GM18870 (cell line): ENCODE measurements around the gene ZNF710.
"Not testable (repeated sequence)": the region's sequence is repeated elsewhere in the genome, so short reads cannot be mapped to it uniquely, and the experiment has no call there.

Experiments
- ATAC-seq: cut with Tn5 transposase; IDR thresholded peaks from one replicate; pipeline ENCODE4 v1.9.1; 2021; ENCODE audit warnings: moderate library complexity; ENCODE audit not compliant: unreplicated experiment

ZNF710 gene

DNA sequence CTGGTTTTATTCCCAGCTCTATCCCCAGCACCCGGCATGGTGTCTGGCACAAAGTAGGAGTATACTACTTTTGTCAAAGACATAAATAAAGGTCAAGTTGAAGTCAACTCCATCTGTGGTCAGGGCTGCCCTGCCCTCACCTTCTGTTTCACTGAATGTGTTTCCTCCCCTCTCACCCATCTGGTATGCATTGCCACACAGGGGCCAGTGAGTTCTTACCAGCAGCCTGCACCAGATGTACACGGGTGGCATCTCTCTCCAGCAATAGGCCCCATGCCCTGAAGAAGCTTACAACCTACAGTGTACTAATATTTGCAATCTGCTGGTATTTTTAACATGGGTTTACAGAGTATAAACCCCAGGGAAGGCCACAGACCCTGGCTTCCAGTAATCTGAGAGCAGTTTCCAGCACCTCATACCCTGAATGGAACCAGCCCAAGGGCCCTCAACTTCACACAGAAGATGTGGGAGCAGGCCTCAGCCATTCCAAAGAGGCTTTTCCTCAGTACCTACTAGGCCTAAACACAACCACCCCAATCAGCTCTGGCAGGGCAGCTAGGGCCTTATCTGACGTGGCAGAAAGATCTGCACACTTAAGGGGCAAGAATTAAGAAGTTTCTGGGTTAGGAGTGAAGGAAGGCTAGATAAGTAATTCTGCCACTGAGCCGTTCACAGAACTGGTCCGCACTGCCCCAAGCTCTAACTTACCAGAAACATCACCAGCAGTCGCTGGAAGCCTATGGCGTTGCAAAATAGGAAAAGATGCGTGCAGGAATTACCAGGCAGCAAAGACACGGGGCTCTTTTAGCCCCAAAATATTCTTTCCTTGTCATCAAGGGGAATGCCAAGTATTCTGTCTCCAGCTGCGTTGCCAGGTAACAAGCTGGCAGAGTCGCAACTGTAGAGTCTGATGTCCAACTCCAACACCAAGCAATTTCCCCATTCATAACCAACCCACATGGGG lies 99.0 kb downstream of the ZNF710 start:
- ATAC-seq = no peak

DNA sequence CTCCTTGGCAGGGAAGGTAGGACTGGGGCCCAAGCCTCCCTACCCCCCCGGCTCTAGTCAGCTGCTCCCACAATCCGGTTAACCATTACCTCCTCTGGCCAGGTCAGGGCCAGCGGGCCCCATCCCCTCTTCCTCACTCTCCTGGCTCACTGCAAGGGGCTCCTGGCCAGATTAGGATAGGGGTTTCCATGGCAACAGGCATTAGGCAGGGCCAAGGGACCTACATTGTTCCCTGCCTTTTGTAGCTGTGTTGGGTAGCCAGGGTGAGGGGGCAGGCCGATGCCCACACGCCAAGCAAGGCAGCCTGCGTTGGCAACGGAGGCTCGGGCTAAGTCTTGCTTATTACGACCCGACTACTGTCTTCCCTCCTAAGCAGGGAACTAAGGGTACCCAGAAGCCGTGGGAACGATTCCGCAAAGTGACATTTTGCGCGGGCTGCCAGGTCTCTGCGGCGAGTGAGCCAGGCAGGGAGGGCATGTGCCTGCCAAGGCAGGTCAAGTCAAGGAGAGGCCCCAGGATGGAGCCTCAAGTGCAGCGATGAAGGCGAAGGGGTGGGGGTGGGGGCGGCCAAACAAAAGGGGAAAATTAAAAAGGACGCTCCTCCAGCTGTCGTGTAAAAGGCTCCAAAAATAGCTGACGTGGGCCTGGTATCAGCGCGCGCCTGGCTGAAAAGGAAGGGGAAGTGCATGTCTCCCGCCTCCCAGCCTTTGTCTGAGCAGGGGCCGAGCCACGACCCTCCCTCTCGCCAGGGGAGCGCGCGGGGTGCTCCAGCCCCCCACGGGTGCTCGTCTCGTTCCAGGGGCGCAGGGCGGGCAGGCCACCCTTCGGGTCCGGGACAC lies 100.2 kb downstream of the ZNF710 start:
- no peak for ATAC-seq

DNA sequence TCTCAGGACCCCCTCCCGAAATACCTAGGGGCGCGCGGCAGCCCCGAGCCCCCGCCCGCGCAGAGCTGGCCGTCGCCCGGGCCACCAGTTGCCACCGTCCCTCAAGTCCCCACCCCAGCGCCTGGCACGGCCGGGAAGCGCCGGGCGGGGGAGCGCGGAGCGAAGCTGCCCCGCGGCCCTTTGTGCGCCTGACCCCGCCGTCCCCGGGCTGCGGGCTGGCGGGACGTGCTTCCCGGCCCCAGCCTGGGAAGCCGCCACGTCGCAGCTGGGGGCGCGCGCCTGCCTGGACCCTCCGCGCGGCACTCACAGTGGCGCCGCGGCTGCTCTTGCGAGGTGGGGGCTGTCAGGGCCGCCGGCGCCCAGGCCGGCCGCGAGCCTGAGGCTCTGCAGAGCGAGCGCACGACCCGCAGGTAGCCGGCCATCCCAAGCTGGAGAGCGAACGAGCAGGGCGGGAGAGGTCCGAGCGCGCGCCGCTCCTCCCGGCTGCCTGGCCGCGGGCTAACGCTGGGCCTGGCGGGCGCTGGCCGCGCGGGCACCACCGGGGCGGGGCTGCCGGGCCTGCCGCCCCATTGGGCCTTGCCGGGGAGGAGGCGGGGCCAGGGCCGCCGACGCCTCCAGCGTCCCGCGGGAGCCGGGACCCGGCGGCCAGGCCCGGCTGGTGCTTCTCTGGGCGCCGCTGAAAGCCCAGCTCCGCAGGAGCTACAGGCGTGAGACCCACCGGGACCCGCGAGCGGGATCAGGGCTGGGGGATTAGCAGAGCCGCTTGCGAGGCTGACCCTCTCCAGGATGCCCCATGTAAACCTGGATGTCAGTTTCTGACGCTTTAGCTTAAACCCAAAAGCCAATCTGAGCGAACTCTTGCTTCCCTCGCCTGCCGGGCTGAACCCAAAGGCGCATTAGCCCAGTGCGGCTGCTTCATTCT lies 101.1 kb downstream of the ZNF710 start, which contains the start of gene IDH2:
IDH2 (minus strand) TSS at position 500 of the 922 bp plus-strand sequence; CDS start at position 422, 78 bp downstream.
- ATAC-seq = no peak

DNA sequence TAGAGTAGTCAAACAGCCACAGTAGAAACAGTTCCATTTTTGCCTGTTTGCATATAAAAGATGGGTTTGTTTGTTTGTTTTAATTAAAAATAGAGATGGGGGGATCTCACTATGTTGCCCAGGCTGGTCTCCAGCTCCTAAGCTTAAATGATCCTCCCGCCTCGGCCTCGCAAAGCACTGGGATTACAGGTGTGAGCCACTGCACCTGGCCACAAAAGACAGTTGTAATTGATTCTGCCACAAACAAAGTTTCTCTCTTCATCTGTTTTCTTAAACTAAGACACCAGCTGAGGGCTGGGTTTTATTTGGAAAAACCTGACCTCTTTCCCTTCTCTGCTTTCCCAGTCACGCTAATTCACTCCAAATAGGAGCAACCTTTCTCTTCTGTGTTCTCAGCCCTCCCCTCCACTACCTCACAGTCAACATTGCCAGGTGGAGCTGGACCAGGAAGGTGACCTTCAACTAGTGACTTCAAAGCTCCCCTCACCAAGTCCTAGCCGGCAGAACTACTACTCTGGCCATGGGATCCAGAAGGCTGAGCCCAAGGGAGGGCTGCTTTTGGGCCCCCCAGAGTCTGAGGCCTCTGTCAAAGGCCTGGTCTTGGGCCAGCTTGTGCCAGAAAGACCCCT lies 102.7 kb downstream of the ZNF710 start:
- ATAC-seq = no peak

DNA sequence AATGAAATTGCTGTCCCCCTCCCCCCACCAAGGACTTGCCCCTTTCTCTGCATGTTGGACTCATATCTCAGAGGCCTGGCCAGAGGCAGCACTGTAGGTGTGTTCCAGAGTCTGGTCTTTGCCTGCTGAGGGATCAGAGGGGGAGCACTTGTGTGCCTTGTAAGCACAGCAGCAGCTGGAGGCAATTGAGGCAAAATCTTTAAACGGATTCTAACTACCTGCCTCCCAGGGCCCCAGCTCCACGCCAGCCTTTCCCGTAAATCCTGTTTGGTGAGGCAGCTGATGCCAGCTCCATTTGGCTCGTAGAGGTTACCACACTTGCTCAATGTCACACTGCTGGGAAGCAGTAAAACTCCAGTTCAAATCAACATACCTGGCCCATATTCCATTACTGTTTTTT lies 103.4 kb downstream of the ZNF710 start:
- ATAC-seq = no peak

DNA sequence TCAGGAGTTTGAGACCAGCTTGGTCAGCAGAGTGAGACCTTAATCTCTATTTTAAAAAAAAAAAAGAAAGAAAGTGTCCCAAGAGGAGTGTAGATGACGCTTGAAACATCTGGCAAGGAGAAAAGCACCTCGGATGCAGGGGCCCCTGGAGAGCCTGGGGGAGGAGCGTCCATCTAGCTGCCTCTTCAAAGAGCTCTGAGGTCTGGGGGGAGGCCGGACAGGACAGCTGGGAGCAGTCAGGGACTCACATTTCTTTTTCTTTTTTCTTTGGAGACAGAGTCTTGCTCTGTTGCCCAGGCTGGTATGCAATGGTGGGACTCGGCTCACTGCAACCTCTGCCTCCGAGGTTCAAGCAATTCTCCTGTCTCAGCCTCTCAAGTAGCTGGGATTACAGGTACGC lies 104.4 kb downstream of the ZNF710 start:
- no peak for ATAC-seq

DNA sequence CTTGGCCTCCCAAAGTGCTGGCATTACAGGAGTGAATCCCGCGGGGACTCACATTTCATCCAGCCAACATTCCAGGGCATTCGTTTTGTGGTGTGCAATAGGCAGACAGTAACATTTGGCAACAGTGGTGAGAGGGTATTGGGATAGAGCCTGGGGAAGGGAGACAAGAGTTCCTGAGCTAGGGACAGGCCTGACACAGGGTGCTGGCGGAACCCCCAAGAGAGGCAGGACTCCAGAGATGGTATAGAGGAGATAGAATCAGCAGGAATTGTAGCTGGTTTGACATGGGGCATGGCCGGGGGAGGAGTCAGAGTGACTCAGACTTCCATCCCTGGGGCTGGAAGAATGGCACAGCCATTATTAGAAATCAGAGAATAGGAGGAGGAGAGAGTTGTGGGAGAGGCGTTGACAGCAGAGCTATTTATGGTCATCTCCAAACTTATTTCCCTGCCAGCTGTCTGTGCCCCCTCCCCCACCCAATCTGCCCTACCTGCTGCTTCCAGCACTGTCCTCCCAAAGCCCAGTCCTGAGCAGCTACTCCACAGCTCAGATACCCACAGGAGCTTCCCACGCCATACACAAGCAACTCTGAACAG lies 105.5 kb downstream of the ZNF710 start:
- no peak for ATAC-seq

DNA sequence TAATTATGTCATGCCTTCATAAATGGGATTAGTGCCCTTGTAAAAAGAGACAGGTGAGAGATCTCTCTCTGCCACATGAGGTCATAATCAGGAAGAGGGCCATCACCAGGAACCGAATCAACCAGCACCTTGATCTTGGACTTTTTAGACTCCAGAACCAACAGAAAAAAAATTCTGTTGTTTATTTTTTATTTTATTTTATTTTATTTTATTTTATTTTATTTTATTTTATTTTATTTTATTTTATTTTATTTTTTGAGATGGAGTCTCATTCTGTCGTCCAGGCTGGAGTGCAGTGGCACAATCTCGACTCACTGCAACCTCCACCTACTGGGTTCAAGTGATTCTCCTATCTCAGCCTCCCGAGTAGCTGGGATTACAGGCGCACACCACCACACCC lies 106.9 kb downstream of the ZNF710 start:
- ATAC-seq = not testable (repeated sequence)

DNA sequence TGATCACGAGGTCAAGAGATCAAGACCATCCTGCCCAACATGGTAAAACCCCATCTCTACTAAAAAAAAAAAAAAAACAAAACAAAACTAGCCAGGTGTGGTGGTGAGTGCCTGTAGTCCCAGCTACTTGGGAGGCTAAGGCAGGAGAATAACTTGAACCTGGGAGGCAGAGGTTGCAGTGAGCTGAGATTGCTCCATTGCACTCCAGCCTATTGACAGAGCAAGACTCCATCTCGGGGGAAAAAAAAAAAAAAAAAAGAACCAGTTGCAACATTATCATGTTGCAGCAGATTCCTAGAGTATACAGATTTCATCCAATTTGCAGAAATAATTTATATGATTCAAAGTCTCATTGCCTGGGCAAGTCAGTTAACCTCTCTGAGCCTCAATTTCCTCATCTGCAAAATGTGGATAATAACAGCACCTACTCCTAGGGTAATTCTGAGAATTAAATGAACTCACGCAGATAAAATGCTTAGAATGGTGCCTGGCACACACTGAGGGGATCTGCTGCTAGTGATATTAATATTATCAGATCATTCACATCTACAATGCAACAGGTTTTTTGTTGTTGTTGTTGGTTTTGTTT lies 108.1 kb downstream of the ZNF710 start:
- ATAC-seq = not testable (repeated sequence)

DNA sequence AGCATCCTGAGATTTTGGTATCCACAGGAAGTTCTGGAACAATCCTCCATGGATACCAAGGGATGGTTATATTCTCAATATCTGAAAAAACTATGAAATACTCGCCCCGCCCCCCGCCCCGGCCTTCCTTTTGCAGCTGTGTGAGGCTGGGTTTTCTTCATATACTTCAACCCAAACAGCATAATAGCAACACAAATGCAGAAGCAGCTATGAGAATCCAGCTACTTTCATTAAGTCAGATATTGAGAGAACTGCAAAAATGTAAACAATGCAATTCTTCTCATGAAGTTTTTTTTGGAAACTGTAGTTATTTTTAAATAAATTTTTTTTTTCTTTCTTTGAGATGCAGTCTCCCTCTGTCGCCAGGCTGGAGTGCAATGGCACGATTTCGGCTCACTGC lies 112.0 kb downstream of the ZNF710 start:
- ATAC-seq = no peak

DNA sequence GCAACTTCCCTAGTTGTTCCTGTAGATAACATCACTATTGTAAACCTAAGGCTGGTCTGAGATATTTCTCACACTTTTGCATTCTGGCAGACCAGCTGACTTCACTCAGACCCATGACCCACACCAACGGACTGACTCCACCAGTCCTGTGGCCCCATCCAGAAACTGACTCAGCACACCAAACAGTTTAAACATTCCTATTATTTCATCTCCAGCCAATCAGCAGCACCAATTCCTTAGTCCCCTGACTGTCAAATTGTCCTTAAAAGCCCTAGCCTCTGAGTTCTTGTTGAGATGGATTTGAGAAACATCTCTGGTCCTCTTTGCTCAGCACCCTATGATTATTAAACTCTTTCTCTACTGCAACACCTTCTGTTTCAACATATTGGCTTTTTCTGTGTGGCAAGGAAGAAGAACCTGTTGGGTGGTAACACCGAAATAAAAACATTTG lies 113.4 kb downstream of the ZNF710 start:
- ATAC-seq = no peak

DNA sequence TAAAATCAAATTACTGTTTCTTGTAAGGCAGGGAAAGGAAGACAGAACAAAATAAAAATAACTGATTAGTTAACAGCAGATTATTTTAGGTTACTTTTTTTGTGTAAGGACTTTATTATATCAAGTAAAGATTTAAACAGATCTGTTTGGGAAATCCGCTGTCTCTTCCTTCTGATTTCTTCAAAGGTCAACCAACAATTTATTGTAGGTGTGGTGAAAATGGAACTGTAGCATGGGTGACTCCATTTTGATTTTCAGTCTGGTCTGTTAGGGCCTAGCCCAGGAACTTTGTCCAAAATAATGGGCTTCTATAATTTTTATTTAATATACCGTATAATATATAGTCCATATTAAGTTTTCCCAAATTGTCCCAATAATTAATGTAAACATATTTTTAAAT lies 114.7 kb downstream of the ZNF710 start:
- no peak for ATAC-seq

DNA sequence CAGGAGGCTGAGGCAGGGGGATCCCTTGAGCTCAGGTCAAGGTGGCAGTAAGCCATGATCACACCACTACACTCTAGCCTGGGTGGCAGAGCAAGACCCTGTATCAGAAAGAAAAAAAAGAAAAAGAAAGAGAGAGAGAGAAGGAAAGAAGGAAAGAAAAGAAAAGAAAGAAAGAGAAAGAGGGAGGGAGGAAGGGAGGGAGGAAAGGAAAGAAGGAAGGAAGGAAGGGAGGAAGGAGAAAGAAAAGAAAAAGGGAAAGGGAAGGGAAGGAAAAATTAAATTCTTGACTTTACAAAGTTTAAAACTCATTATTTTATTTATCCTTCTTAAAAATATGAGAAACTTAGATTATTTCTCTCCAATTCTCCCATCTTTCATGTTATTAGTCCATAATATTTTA lies 118.2 kb downstream of the ZNF710 start:
- ATAC-seq = no peak

DNA sequence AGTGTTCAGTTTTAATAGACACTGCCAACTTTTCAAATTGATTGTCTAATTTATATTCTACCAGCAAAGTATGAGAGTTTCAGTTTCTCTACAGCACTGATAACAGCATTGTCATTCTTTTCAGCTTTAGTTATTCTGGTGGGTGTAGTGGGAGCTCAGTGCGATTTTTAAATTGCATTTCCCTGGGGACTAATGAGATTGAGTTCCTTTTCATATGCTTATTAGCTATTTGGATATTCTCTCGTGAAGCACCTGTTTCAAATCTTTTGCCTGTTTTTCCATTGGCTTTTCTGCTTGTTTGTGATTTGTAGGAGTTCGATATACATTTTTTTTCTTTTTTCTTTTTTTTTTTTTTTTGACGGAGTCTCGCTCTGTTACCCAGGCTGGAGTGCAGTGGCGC lies 120.0 kb downstream of the ZNF710 start:
- ATAC-seq = no peak

DNA sequence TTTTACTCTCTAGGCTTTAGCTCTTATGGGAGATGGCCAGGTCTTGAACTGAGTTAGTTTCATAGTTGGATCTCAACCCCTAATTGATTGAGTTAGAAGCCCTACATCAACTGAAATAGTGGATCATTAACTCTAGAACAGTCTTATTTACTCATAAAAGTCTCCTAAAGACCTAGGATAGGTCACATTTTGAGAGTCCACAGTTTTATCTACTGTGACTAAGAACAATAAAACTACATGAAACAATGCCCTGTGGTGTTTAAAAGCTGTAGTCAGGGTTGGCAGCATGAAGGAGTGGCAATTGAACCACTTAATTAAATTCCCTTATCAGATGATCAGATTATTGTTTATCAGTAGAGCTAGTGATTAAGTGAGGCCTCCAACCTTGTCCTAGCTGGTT lies 123.4 kb downstream of the ZNF710 start:
- no peak for ATAC-seq

DNA sequence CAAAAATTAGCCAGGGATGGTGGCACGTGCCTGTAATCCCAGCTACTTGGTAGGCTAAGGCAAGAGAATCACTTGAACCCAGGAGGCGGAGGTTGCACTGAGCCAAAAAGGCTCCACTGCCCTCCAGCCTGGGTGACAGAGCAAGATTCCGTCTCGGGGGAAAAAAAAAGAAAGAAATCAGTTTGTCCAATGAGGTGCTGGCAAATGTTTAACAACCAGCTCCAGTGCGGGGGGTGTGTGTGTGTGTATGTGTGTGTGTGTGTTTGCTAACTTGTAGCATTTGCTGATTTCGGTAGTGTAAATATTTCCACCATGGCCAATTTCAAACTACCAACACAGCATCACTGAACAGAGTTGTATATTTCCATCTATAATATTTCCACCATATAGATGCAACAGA lies 124.9 kb downstream of the ZNF710 start:
- no peak for ATAC-seq

DNA sequence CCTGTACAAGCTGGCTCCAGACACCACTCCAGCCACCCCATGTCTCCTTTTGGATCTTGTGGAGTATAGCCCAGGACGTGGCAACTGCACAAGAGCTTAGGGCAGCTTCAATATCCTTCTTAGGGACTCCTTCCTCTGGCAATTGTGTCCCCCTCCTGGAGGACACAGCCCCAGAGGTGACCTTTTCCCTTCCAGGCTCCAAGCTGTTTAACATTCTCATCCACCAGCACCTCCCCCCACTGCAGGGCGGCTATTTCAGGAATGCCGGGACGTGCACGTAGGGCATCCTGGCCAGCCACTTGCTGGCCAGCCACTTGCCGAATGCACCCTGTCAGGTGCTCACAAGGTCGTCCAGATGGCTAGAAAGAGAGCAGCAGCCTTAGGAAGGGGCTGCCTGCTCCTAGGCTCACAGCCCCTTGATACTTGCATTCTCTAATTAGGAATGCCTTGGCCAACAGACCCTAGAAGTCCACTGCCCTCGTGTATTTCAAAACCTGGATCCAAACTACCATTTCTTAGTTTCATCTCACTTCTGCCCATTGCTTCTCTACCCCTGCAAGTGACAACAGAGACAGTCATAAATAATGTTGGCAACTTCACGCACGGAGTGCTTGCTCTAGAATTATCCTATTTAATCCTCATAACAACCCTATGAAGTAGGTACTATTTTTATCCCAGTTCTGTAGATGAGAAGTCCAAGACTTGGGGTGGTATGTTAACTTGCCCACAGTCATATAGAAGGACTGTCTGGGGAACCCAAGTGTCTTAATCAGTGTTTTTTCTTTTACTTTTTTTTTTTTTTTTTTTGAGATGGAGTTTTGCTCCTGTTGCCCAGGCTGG lies 125.7 kb downstream of the ZNF710 start:
- ATAC-seq = no peak

DNA sequence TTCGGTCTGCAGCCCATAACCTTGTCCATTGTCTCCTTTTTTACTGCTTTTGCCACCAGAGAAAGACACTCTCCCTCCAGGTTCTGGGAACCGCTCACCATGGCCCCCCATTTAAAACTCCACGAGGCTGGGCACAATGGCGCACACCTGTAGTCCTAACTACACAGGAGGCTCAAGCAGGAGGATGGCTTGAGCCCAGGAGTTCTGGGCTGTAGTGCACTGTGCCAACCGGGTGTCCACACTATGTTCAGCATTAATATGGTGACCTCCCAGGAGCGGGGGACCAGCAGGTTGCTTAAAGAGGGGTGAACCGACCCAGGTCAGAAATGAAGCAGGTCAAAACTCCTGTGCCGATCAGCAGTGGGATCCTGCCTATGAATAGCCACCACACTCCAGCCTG lies 129.2 kb downstream of the ZNF710 start:
- no peak for ATAC-seq
